HEK293T (cell line): ENCODE measurements around the gene RUNX3.

Source experiments
- BHLHE40 ChIP-seq: fragments of 450-650 bp; IDR thresholded peaks from 2 replicates; pipeline ENCODE4 v1.6.1; 2016; ENCODE audit warnings: mild to moderate bottlenecking, moderate library complexity, borderline replicate concordance
- CTBP1 ChIP-seq: fragments of 450-650 bp; IDR thresholded peaks from 2 replicates; pipeline ENCODE4 v1.6.1; 2016; ENCODE audit warnings: borderline replicate concordance
- ELF4 ChIP-seq: fragments of 450-650 bp; IDR thresholded peaks from 2 replicates; pipeline ENCODE4 v1.6.1; 2017; ENCODE audit warnings: antibody characterized with exemption
- FOXM1 ChIP-seq: fragments of 450-650 bp; IDR thresholded peaks from 2 replicates; pipeline ENCODE4 v1.6.1; 2017; ENCODE audit warnings: mild to moderate bottlenecking, borderline replicate concordance
- SP1 ChIP-seq: fragments of 450-650 bp; IDR thresholded peaks from 2 replicates; pipeline ENCODE4 v1.6.1; 2017
- SUZ12 ChIP-seq: fragments of 450-650 bp; IDR thresholded peaks from 2 replicates; pipeline ENCODE4 v1.6.1; 2016; ENCODE audit warnings: mild to moderate bottlenecking
- ZNF384 ChIP-seq: fragments of 450-650 bp; IDR thresholded peaks from 2 replicates; pipeline ENCODE4 v1.6.1; 2016

DNA sequence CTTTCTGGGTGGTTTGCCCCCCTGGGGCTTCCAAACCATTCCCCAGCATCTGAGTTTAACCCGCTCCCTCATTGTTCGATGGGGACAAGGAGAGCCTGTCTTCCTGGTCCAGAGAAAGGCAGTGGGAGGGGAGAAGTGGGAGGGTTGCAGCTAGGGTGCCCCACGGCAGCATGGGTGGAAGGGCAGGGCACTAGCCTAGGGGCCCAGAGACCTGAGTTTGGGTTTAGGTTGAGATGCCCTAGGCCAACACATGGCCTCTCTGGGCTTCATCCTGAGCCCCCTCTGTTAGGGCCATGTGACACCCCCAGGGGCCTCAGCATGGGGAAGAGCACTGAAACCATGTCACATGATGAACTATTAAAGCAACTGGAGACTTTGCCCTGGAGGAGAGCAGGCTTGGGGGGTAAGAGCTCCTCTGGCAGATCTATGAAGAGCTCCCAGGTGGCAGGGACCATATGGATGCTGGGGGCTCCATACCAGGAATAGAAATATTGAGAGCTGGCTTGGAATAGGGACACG lies 9.7 kb upstream of the RUNX3 start:
- TF ChIP-seq FOXM1, result no peak
- no peak for TF ChIP-seq CTBP1
- TF ChIP-seq SP1, result no peak
- no peak for TF ChIP-seq ZNF384
- no peak for TF ChIP-seq SUZ12
- TF ChIP-seq ELF4, result no peak
- TF ChIP-seq BHLHE40, result no peak
